GM13976 (cell line): ENCODE data around the gene AKAP10.

Source experiments
- DNase-seq: peaks from one replicate; pipeline ENCODE4 v3.0.0; 2012; ENCODE audit warnings: low spot score
- in situ Hi-C: fragments of 300-500 bp; cut with MboI; formaldehyde crosslinking; loops from one replicate; pipeline ENCODE4 v1.12.0; 2022; ENCODE audit warnings: low sequenced_read_pairs, mixed read lengths, inconsistent platforms; ENCODE audit not compliant: unreplicated experiment
- TF ChIP-seq, protein P1 (sequence below): IDR thresholded peaks from 2 replicates; pipeline ENCODE4 v1.5.1; 2012; ENCODE audit warnings: borderline replicate concordance, mild to moderate bottlenecking; ENCODE audit not compliant: insufficient read depth; ENCODE audit errors: extremely low read depth, missing control alignments, control extremely low read depth

Gene AKAP10

DNA sequence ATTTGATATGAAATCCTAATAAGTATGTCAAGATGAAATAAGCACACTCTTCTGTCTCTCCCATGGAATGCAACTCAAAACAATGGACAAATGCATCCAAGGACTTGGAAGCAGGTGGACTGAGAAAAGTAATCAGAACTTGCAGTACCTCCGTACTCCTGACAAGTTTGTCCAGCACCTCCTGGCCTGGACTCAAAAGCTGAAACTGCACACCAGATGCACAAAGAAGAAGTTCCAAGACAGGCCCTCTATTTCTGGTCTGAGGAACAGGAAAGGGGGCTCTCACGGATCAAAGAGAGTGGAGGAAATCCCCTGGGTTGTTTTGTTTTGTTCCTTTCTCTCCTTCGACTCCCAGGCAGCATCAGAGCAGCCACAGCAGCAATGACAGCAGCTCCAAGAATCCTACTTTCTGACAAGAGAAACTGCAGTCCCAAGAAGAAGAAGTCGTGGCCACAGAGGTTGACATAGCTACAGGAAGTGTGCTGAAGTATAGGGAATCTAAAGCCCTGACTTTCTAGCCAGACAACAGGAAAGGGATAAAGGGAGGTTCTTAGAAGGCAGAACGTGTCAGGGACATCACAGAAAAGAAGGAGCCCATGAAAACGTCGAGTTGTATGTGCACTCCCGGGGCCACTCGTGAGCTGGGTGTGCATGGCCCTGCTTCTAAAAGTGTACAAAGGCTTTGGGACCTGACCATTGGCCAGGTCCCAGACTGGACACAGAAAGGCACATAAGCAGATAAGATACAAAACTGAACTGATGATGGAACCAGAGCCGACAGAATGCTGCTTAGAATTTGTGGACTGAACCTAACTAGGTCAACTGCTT is 29.3 kb downstream of the AKAP10 start:
- DNase-seq: no peak
- in situ Hi-C loops: loop anchor here (25.0 kb wide), 1 partner anchor 111 kb away; no protein-coding TSS in a partner anchor
- TF ChIP-seq, protein P1, sequence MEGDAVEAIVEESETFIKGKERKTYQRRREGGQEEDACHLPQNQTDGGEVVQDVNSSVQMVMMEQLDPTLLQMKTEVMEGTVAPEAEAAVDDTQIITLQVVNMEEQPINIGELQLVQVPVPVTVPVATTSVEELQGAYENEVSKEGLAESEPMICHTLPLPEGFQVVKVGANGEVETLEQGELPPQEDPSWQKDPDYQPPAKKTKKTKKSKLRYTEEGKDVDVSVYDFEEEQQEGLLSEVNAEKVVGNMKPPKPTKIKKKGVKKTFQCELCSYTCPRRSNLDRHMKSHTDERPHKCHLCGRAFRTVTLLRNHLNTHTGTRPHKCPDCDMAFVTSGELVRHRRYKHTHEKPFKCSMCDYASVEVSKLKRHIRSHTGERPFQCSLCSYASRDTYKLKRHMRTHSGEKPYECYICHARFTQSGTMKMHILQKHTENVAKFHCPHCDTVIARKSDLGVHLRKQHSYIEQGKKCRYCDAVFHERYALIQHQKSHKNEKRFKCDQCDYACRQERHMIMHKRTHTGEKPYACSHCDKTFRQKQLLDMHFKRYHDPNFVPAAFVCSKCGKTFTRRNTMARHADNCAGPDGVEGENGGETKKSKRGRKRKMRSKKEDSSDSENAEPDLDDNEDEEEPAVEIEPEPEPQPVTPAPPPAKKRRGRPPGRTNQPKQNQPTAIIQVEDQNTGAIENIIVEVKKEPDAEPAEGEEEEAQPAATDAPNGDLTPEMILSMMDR: no peak

DNA sequence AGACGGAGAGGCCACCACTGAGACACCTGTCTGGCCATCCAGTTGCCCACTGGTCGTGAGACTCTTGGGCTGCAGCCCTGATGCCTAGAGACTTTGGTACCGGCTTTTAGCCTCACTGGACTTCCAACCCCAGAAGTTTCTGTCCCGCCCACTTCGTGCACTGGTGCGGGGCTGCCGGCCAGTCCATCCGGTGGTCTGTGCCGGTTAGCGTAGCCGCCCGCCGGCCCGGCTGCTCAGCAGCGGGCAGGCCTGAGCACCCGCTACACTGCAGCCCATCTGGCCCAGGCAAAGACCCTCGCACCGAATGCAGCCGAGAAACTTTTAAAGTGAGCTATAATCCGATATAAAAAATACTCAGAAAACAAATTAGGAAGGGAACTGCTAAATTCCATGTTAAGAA is 30.7 kb downstream of the AKAP10 start:
- in situ Hi-C loops: loop anchor here (25.0 kb wide), 1 partner anchor 110 kb away; no protein-coding TSS in a partner anchor
- TF ChIP-seq, protein P1: no peak
- DNase-seq: no peak

GRCh38 chr17:19945009-19945626 is 32.5 kb downstream of the AKAP10 start:
- TF ChIP-seq, protein P1: no peak
- in situ Hi-C loops: loop anchor here (25.0 kb wide), 1 partner anchor 108 kb away; no protein-coding TSS in a partner anchor
- no peak for DNase-seq

DNA sequence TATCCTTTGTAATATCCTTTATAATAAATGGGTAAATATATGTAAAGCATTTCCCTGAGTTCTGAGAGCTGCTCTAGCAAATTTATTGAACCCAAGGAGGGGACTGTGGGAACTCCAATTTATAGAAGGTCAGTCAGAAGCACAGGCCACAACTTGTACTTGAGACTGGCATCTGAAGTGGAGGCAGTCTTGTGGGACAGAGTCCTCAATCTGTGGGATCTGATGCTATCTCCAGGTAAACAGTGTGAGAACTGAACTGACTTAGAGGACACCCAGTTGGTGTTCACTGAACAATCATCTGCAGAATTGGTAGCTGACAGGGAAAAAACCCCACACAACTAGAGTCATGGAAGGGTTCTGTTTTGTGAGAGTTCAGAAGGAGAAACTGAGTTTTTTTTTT is 34.0 kb downstream of the AKAP10 start:
- TF ChIP-seq, protein P1: no peak
- in situ Hi-C loops: loop anchor here (25.0 kb wide), 1 partner anchor 106 kb away; no protein-coding TSS in a partner anchor
- DNase-seq: no peak

DNA sequence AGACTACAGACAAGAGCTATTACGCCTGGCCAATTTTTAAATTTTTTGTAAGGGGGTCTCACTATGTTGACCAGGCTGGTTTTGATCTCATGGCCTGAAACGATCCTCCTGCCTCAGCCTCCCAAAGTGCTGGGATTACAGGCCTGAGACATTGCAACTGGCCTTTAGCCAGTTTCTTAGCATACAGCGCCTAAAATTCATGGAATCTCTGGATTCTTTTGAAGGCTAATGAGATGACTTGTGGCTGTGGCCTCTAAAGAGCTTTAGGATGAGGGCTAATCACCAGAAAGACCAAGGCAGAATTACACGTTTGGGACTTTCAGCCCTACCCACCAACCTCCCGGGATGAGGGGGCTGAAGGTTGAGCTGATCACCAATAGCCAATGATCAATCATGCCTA is 34.6 kb downstream of the AKAP10 start:
- DNase-seq: no peak
- TF ChIP-seq, protein P1: no peak
- in situ Hi-C loops: loop anchor here (25.0 kb wide), 1 partner anchor 106 kb away; no protein-coding TSS in a partner anchor

GRCh38 chr17:19940722-19941464 is 36.7 kb downstream of the AKAP10 start:
- TF ChIP-seq, protein P1: no peak
- DNase-seq: no peak
- in situ Hi-C loops: loop anchor here (25.0 kb wide), 1 partner anchor 104 kb away; no protein-coding TSS in a partner anchor
